Measurements from ENCODE around the gene CRACR2B.

Gene CRACR2B

DNA sequence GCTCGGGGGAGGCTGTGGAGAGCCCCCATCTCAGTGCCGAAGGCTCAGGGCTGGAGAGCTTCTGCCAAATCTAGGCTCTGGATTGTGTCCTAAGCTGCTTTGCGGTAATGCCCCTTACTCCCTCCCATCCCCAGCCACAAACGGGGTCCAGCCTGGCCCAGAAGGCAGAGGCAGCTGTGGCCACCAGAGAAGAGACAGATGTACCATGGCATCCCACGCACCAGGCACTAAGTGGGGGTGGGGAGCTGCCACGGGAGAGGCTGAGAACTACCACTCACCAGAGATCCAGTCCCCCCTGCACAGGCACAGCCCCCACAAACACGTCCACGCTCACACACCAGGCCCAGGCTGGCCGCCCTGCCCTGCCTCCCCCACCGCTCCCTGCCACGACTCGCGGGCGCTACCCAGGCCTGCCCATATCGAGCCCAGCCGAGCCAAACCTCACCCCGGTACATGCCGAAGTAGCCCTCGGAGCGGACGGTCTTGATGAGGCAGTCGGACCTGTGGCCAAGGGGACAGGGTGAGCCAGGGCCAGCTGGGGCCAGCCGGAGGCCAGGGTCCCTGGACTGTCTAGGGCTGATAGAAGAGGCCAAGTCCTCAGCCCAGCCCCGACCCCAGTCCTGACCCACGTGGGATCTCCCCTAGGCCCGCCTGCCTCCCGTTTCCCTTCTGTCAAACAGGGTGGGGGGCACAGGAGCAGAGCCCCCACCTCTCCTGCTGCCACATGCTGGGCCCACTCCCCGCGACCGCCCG, 33.5 kb upstream of the CRACR2B start:
- H3K4me3 ChIP-seq: no peak overlapping the region
- peak overlapping the region in 1 of 21 experiments; percentile 5 for H3K27ac ChIP-seq

DNA sequence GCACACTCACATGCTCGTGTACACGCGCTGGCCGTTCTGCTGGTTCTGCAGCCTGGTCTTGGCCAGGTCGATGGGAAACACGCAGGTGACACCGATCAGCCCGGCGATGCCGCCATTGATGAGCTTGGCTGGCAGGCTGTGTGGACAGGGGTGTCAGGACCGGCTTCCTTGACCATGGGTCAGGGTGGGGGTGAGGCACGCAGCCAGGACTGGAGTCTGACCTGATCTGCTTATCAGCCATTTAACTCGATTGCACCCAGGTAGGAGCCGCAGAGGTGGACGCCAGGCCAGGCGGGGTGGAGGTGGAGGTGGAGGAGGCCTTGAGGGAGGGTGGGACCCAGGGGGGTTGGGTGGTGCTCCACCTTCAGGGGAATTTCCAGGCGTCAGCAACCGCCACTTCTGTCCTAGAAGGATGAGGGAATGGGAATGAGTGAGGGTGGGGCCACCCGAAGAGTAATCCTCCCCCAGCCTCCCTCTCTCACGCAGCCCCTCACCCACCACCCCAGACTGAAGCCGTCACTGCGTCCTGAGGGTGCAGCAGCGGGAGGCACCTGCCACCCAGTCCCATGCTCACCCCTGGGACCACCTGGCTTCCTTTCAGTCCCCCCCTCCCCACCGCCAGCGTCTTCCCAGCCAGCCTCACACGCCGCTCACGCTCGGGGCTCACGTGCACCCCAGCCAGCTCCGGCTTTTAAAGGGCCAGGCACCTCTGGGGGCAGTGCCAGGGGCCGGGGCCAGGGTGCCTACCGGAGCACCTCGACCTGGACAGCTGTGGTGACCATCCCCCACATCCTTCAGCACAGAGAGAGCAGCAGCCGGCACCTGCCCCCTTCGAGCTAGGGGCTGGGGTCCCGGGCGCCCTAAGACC, 32.7 kb upstream of the CRACR2B start:
- Histone ChIP-seq H3K27ac (peak overlapping the region in 19 of 21 experiments; percentile 71 to 91 (median 84)), H3K4me3 (peak overlapping the region; percentile 63 to 90 (median 77))

- Histone ChIP-seq H3K27ac (peak overlapping the region; percentile 34 to 91 (median 84)), H3K4me3 (peak overlapping the region; percentile 63 to 90 (median 77))
Measured at GRCh38 chr11:795634-796564, 31.8 kb upstream of the CRACR2B start.

DNA sequence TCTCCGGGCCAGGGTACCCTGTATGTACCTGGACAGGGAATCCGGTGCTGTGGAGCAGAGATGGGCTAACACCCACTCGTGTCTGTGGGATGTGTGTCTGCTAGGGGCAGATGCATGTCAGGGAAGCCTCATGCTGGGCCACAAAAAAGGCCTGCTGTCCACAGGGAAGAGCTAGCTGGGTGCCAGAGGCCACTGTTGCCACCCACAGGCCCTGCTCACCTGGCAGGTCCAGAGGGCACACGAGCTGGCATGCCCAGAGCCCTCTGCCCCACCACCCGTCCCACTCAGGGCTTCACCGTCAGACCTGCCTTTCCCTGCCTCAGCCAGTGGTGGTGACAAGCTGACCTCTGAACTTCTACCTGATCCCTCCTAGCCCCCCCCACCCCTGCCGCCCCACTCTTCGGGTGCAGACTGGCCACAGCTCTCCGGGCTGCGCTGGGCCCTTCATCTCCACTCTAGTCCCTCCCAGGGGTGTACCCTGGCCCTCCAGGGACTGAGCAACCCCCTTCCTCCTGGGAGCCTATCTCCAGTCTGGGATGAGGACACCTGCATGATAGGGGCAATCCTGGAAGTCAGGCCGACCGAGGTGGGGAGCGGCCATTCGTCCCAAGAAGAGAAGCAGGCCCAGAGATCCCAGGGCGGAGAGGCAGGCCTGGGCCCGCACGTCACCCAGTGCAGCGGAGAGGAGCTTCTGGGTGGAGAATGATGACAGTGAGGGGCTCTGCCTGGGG, 31.0 kb upstream of the CRACR2B start:
- Histone ChIP-seq H3K4me3 (peak overlapping the region; percentile 63 to 90 (median 77)), H3K27ac (peak overlapping the region; percentile 14 to 91 (median 84))

DNA sequence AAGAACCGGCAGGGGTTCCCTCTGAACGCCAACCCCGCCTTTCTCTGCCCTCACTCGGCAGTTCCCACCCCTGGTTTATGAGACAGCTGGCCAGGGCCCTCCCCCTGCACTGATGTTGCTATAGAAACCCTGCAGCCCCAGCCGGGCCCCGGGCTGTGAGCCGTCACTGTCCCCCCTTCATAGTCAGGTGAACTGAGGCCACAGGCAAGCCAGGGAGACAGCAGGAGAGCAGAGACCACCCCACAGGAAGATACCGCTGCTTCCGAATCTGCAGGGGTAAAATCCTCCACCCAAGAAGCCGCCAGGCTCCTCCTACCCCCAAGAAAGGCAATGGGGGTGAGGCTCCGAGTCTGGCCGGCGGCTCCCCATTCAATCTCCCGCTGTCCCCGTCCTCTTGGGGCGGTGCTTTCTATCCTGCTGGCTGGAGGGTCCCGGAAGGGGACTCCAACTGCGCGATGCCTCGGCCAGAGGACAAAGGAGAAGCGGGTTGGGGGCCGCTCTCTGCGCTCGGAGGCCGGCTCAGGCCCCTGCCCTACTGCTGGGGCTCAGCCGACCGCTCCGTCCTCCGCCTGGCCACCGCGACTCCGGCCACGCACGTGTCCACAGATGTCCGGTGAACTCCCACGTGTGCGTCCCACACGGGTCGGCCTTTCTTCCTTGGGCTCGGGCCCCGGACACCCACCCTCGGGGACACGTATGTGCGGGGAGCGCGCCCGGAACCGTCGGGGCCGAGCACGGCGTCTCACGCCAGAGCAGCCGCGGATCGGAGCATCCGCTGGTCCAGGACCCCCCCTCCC, 30.2 kb upstream of the CRACR2B start:
- Histone ChIP-seq H3K27ac (peak overlapping the region; percentile 10 to 91 (median 84)), H3K4me3 (peak overlapping the region; percentile 63 to 90 (median 77))

GRCh38 chr11:798093-798713, 29.5 kb upstream of the CRACR2B start, which contains the start of gene SLC25A22:
TSS of gene SLC25A22 (minus strand) at chr11:798281. CDS start at chr11:795006, 3,275 bp downstream.
- Histone ChIP-seq H3K27ac (peak within 1 kb of the TSS; percentile 10 to 91 (median 84)), H3K4me3 (peak within 1 kb of the TSS; percentile 63 to 90 (median 77))

DNA sequence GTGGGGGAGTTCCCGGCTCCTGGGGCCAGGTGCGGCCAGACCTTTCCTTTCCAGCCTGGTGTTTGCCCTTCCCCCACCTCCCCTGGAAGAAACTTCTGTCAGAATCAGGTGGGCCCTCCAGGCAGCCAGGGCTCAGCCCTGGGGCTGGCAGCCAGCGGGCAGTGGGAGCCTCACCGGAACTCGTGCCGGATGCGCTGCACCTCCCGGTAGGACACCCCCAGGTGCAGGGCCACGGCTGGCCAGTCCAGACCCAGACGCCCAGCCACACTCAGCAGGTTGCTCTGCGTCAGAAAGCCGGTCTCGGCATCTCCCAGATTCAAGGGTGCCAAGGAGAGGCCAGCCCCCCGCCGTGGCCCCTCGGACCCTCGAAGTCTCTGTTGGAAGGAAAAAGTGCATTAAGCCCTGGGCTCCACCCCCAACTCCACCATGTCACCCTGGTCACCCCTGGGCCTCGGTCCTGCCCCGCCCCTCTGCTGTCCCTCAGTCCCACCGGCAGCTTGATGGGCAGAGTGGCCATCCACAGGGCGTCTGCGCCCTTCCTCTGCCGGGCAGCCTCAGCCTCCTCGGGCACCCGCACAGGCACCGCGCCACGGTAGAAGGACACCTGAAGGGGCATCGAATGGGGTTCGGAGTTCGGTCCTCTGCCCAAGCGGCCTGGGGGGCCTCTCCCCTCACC, 27.9 kb upstream of the CRACR2B start:
- Histone ChIP-seq H3K4me3 (no peak overlapping the region), H3K27ac (no peak overlapping the region)

- no peak overlapping the region for H3K4me3 ChIP-seq
- no peak overlapping the region for H3K27ac ChIP-seq
Measured at GRCh38 chr11:800473-800872, 27.2 kb upstream of the CRACR2B start.

DNA sequence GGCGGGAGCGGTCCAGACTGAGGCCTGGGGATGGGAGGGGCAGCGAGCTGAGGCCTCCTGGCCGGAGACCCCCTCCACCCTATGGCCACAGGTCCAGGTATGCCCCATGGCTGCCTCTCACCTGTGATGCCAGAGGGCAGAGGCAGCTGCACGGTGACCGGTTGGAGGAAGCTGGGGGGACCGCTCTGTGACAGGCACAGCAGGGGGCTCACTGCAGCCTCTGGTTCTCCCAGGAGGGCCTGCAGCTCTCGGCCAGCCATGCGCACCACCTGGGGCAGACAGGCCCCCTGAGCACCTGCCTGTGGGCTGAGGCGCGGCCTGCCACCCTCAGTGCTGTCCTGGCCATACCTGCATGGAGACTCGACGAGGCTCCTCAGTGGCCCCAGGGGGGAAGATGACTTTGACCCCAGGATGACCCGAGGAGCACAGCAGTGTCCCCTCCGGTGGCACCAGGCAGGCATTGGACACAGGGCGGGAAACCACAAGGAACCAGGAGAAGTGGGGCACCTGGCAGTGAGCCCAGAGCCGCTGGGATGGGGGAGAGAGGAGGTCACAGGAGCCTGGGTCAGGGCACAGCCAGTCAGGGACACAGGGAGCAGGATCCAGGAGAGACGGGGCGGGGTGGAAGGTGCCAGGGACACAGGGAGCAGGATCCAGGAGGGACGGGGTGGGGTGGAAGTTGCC, 26.5 kb upstream of the CRACR2B start:
- Histone ChIP-seq H3K27ac (no peak overlapping the region), H3K4me3 (no peak overlapping the region)

- no peak overlapping the region for H3K27ac ChIP-seq
- H3K4me3 ChIP-seq: no peak overlapping the region
Measured at GRCh38 chr11:802018-802617, 25.6 kb upstream of the CRACR2B start.

- H3K27ac ChIP-seq: no peak overlapping the region
Measured at GRCh38 chr11:802693-803466, 24.8 kb upstream of the CRACR2B start.

GRCh38 chr11:803467-803742, 24.3 kb upstream of the CRACR2B start:
- peak overlapping the region in 1 of 21 experiments; percentile 78 for H3K27ac ChIP-seq
- H3K4me3 ChIP-seq: no peak overlapping the region

More at GRCh38 chr11:802693-803466, 24.8 kb upstream of the CRACR2B start:
- no peak overlapping the region for H3K4me3 ChIP-seq

DNA sequence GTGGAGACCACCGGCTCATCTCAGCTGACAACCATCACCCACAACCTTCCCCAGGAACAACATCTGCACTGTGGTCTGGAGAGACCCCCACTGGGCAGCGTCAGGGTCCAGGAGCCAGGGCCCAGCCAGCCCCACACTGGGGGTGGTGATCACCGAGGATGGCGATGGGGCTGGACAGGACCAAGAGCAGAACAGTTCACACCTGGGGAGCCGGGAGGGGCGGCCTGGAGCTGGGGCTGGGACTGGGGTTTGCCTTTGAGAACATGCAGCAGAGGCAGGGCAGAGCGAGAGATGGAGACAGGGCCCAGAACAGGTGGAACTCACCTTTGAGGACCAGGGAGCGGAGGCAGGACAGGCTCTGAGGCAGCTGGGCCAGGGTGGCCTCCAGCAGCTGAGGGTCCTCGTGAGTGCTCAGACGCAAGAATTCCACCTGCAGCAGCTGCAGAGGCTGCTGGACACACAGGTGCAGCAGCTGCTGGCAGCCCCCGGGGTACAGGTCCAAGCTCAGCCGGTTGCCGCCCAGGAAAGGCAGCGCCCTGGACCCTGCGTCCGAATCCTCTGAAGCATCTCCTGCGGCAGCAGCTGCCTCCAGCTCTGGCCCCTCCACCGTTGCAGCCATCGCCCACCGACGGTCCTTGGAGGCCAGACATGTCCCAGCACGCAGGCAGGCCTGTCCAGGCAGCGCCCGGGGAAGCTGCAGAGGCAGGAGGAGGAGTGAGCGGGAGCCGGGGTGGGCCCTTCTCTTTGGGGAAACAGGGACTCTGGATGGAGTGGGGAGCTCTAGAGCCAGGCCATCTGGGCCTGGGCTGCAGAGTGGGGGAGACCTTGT, 23.7 kb upstream of the CRACR2B start:
- Histone ChIP-seq H3K4me3 (peak overlapping the region; percentile 55 to 72 (median 65)), H3K27ac (peak overlapping the region in 15 of 21 experiments; percentile 71 to 94 (median 88))

DNA sequence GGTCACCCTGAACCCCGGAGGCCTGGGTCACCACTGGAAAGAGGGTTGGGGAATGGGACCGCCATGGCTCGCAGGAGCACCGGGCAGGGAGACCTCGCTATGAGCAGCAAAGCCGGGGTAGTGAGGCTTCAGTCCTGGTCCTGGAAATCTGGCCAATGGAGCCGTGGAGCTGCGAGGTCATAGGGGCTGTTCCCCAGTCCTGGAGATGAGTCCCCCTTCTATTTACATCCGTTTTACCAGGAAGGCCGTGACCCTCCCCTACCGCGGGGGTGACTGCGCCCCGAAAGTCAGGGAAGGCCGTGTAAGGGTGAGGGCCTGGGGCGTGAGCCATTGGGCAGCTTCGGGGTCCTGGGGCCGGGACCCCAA, 23.1 kb upstream of the CRACR2B start:
- Histone ChIP-seq H3K27ac (peak overlapping the region in 20 of 21 experiments; percentile 71 to 94 (median 86)), H3K4me3 (peak overlapping the region; percentile 55 to 72 (median 65))
